Calu3 (cell line): ENCODE measurements around the gene SYNPO2. TPM values are rescaled to one million over a fixed set of nuclear protein-coding genes. Genes with fewer than 3 reads are reported as not detected.

Source experiments
- BruUV-seq: library from RNA; stranded (reverse); fragments of 400-500 nt; replicated peaks from 2 replicates; lab custom pipeline; 2021; lab: Mats Ljungman, UMichigan
- CTCF ChIA-PET: fragments of 300-600 bp; sonication (Branson Sonifier 250); formaldehyde crosslinking; loops from one replicate; lab custom pipeline; 2022; ENCODE audit warnings: antibody characterized with exemption; lab: Charles Lee
- DNase-seq: peaks from one replicate; pipeline ENCODE4 v3.0.0; 2022
- H3K27ac Mint-ChIP-seq: one replicate; pipeline ENCODE4 v1.8.0; 2022; ENCODE audit warnings: mixed read lengths; ENCODE audit not compliant: unreplicated experiment
- H3K27me3 Mint-ChIP-seq: one replicate; pipeline ENCODE4 v1.8.0; 2022; ENCODE audit warnings: mixed read lengths; ENCODE audit not compliant: unreplicated experiment
- H3K36me3 Mint-ChIP-seq: one replicate; pipeline ENCODE4 v1.8.0; 2022; ENCODE audit warnings: mild to moderate bottlenecking, moderate library complexity, mixed read lengths; ENCODE audit not compliant: insufficient read depth, unreplicated experiment
- H3K4me1 Mint-ChIP-seq: one replicate; pipeline ENCODE4 v1.8.0; 2022; ENCODE audit warnings: mild to moderate bottlenecking, low read depth, mixed read lengths; ENCODE audit not compliant: unreplicated experiment
- H3K4me3 Mint-ChIP-seq: one replicate; pipeline ENCODE4 v1.8.0; 2022; ENCODE audit warnings: mild to moderate bottlenecking, low read depth, moderate library complexity, mixed read lengths; ENCODE audit not compliant: unreplicated experiment
- H3K9me3 Mint-ChIP-seq: one replicate; pipeline ENCODE4 v1.8.0; 2022; ENCODE audit warnings: low read depth, mixed read lengths; ENCODE audit not compliant: unreplicated experiment
- CTCF ChIP-seq: fragments of 200-600 bp; IDR thresholded peaks from one replicate; pipeline ENCODE4 v1.8.0; 2022; ENCODE audit warnings: antibody characterized with exemption; ENCODE audit not compliant: unreplicated experiment
- intact Hi-C: fragments of 100-400 bp; cut with micrococcal nuclease; formaldehyde crosslinking; loops from one replicate; pipeline ENCODE4 v1.10.0; 2022; ENCODE audit not compliant: unreplicated experiment
- total RNA-seq: library from RNA; stranded (reverse); gene quantifications from 2 replicates; pipeline ENCODE4 v1.2.3, GENCODE V29; 2022

The SYNPO2 gene
- total RNA-seq, 1 experiment from 2014 or later = 0.17 TPM

GRCh38 chr4:118936406-118936805, 47.8 kb downstream of the SYNPO2 start:
- Mint-ChIP-seq H3K4me3 (no peak overlapping the region), H3K9me3 (no peaks in the 10 kb centered on the region), H3K4me1 (no peaks in the 10 kb centered on the region), H3K27me3 (peaks cover 14% of the 10 kb centered on the region), H3K27ac (no peak overlapping the region), H3K36me3 (no peaks in the 10 kb centered on the region)
- BruUV-seq = no TSS peak
- TF ChIP-seq CTCF = no peak
- CTCF ChIA-PET = no interaction called here
- intact Hi-C loops = no loop called here
- DNase-seq = no peak

- H3K27ac Mint-ChIP-seq = no peak overlapping the region
- no peaks in the 10 kb centered on the region for H3K4me1 Mint-ChIP-seq
- CTCF ChIA-PET = no interaction called here
- intact Hi-C loops = no loop called here
- H3K9me3 Mint-ChIP-seq = no peaks in the 10 kb centered on the region
- TF ChIP-seq CTCF = no peak
- H3K36me3 Mint-ChIP-seq = no peaks in the 10 kb centered on the region
- H3K27me3 Mint-ChIP-seq = peaks cover 22% of the 10 kb centered on the region
- DNase-seq = no peak
- H3K4me3 Mint-ChIP-seq = no peak overlapping the region
- no TSS peak for BruUV-seq
Observed at GRCh38 chr4:118939169-118939783, 50.6 kb downstream of the SYNPO2 start.

GRCh38 chr4:118941149-118941548, 52.5 kb downstream of the SYNPO2 start:
- BruUV-seq = no TSS peak
- CTCF ChIA-PET = no interaction called here

GRCh38 chr4:118941799-118942198, 53.1 kb downstream of the SYNPO2 start:
- BruUV-seq = no TSS peak
- no peak overlapping the region for H3K27ac Mint-ChIP-seq
- CTCF ChIA-PET = no interaction called here
- H3K36me3 Mint-ChIP-seq = no peaks in the 10 kb centered on the region
- no peaks in the 10 kb centered on the region for H3K4me1 Mint-ChIP-seq
- peaks cover 22% of the 10 kb centered on the region for H3K27me3 Mint-ChIP-seq
- no peak for TF ChIP-seq CTCF
- intact Hi-C loops = no loop called here
- H3K4me3 Mint-ChIP-seq = no peak overlapping the region
- DNase-seq = no peak
- H3K9me3 Mint-ChIP-seq = no peaks in the 10 kb centered on the region

More at GRCh38 chr4:118941149-118941548, 52.5 kb downstream of the SYNPO2 start:
- no peaks in the 10 kb centered on the region for H3K4me1 Mint-ChIP-seq
- H3K27ac Mint-ChIP-seq = no peak overlapping the region
- peaks cover 22% of the 10 kb centered on the region for H3K27me3 Mint-ChIP-seq
- intact Hi-C loops = no loop called here
- no peak for DNase-seq
- H3K9me3 Mint-ChIP-seq = no peaks in the 10 kb centered on the region
- no peak overlapping the region for H3K4me3 Mint-ChIP-seq
- no peaks in the 10 kb centered on the region for H3K36me3 Mint-ChIP-seq
- no peak for TF ChIP-seq CTCF
